Bronchial epithelial cell (primary cell): ENCODE data around the gene AGXT. TPM values are rescaled to one million over a fixed set of nuclear protein-coding genes. Genes with fewer than 3 reads are reported as not detected.

Experiments used
- DNase-seq: peaks from one replicate; pipeline ENCODE4 v3.0.0-alpha.2; 2010; ENCODE audit warnings: low read depth
- FAIRE-seq: peaks from 2 replicates; lab custom pipeline; 2011; peaks lifted over from hg19 to GRCh38; lab: Jason Lieb, UNC
- H3K27me3 ChIP-seq: 2 replicates; pipeline ENCODE4 v1.5.1; 2011; ENCODE audit warnings: low read length; ENCODE audit not compliant: control insufficient read depth, insufficient read depth
- H3K36me3 ChIP-seq: 2 replicates; pipeline ENCODE4 v1.5.1; 2011; ENCODE audit warnings: low read length; ENCODE audit not compliant: control insufficient read depth, insufficient read depth
- H3K4me3 ChIP-seq: 2 replicates; pipeline ENCODE4 v1.5.1; 2011; ENCODE audit warnings: mild to moderate bottlenecking, low read depth, low read length, control low read depth
- CTCF ChIP-seq: IDR thresholded peaks from 2 replicates; pipeline ENCODE4 v1.5.1; 2011; ENCODE audit warnings: mild to moderate bottlenecking, moderate library complexity, low read length, control low read depth, inconsistent platforms; ENCODE audit not compliant: insufficient read depth, severe bottlenecking
- total RNA-seq: library from RNA; depleted of rRNA; stranded (reverse); fragments of >200 nt; gene quantifications from 2 replicates; pipeline ENCODE4 v1.2.1, GENCODE V29; 2014

The AGXT gene
- total RNA-seq, 1 donor from 2014 or later: not detected

DNA sequence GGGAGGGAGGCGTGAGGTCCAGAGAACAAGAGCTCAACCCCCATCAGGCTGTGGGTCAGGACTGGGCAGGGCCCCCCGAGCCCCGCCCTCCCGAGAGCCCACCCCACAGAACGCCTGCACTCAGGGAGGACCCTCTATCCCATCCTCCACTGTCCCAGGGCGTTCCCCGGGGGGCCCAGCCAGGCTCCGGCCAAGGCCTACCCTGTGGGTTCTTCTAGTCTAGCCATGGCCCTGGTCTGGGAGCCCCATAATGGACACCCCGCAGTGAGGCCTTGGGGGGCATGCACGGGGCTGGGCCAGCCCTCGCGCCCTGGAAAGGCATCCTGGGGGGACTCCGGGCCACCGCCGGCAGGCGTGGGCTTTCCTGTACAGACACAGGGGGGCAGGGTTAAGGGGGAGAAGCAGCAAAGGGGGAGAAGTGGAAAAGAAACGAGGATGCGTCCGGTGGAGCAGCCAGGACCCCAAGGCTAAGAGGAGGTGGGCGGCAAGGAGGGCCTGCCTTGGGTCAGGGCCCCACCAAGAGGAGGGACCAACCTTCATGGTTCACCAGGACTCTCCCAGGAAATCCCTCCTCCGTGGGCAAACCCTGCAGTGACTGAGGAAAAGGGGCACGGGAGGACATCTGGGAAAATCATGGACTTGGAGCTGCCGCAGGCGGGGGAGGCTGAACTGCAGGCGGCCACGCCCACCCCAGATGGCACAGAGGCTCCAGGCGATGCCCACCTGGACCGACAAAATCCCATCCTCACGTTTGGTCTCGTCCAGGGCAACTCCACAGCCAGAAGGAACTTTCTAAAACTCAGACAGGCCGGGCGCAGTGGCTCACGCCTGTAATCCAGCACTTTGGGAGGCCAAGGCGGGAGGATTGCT, 34.8 kb downstream of the AGXT start:
- Histone ChIP-seq H3K36me3 (no peaks in the 10 kb centered on the region), H3K4me3 (no peak overlapping the region), H3K27me3 (peaks cover 20% of the 10 kb centered on the region)
- no peak for FAIRE-seq
- TF ChIP-seq CTCF: no peak
- no peak for DNase-seq

- Histone ChIP-seq H3K36me3 (no peaks in the 10 kb centered on the region), H3K4me3 (no peak overlapping the region), H3K27me3 (peaks cover 20% of the 10 kb centered on the region)
- TF ChIP-seq CTCF: no peak
- FAIRE-seq (no peak), DNase-seq (no peak)
These were observed 35.9 kb downstream of the AGXT start for GRCh38 chr2:240904216-240905175.

DNA sequence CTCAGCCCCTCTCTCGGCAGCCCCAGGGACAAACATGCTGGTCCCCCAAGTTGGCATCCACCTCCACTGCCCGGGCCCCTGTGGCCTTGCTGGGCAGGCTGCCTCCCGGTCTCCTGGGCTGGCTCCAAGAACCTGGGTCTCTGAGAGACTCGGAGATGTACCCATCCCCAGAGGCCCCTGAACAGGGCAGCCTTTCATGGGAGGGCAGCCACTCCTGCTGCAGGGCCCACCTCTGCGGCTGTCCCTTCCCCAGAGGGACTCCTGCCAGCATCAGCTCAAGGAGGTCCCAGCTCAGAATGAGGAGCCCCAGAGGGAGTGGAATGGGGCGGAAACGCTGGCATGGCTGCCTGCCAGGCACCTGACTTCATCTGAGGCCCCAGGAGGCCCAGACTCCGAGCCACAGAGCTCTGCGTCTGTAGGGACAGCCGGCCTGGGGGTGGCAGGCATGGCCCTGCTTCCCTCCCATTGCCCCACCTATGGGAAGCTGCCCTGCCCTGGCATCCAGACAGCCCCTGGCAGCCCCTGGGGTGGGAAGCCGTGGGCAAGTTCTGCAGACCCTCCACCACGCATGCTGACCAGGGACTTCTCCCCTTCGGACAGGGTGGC, 36.7 kb downstream of the AGXT start:
- FAIRE-seq (no peak), DNase-seq (no peak)
- H3K27me3 ChIP-seq: peaks cover 21% of the 10 kb centered on the region
- no peak overlapping the region for H3K4me3 ChIP-seq
- TF ChIP-seq CTCF: no peak
- H3K36me3 ChIP-seq: no peaks in the 10 kb centered on the region

DNA sequence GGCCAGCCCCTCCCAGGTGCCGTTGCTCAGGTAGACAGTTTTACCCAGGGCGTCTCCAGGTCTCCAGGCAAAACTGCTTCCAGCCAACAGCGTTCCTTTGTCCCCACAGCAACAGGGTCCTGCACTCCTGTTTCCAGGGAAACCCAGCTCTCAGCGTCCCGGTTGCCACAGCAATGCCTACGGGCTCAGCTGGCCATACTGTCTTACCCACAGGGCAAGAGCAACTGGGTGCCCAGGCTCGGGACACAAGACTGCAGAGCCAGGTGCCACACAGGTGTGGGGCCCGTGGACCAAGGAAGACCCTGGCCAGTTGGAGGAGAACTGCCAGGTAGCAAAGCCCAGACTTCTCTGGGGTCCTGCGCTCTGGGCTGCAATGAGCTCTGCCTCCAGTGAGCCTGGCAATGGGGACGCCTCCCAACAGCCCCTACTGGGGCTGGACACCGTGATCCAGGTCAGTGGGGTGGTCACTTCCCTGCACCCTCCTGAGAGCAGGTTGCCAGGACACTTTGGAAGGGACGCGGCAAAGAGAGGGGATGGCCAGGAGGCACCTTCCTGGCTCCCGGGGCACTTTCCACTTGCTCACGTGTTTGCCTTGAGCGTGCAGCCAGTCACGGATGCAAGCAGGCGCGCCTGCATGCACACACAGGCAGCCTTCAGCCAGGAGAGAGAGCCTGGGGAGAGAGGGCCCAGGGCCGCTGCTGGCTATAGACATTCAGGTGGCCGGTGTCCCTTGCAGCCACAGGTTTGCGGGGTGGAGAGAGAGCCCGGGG, 37.7 kb downstream of the AGXT start, which contains the start of gene CROCC2:
Gene CROCC2, plus strand, starts transcription at position 196 of the 770 bp plus-strand sequence. Its CDS starts 178 bp downstream, at position 374.
- no peak for TF ChIP-seq CTCF
- no peaks in the 10 kb centered on the region for H3K36me3 ChIP-seq
- DNase-seq (no peak), FAIRE-seq (no peak)
- peaks cover 22% of the 10 kb centered on the region for H3K27me3 ChIP-seq
- H3K4me3 ChIP-seq: no peak within 1 kb of the TSS
